ENCODE results near the gene CELF2. TPM values are rescaled to one million over a fixed set of nuclear protein-coding genes. Genes with fewer than 3 reads are reported as not detected.

CELF2 gene
- polyA plus RNA-seq, 1 donor from 2014 or later: 55.5 TPM

- Histone ChIP-seq H3K36me3 (ENCODE audit: insufficient read depth, low read length) (peaks cover 3% of the 10 kb centered on the region), H3K4me3 (ENCODE audit: low read length) (no peak overlapping the region), H3K27me3 (ENCODE audit: insufficient read depth, low read depth, low read length) (no peaks in the 10 kb centered on the region), H3K9ac (ENCODE audit: low read length) (no peak overlapping the region), H3K9me3 (ENCODE audit: low read length) (no peaks in the 10 kb centered on the region), H3K4me2 (ENCODE audit: low read length) (no peak overlapping the region), H3F3A (ENCODE audit: insufficient read depth, low read length, poor library complexity, severe bottlenecking) (no peaks in the 10 kb centered on the region), H2AFZ (ENCODE audit: low read depth, low read length) (no peak overlapping the region), H3K27ac (ENCODE audit: low read length) (no peak overlapping the region), H3K79me2 (replicated peaks; ENCODE audit: insufficient read depth, low read length) (no peaks in the 10 kb centered on the region), H4K20me1 (ENCODE audit: insufficient read depth) (no peaks in the 10 kb centered on the region), H3K9me2 (ENCODE audit: insufficient read depth, low read length) (no peaks in the 10 kb centered on the region)
- TF ChIP-seq TAF1 (IDR thresholded peaks at IDR 0.05; ENCODE audit: low read depth): no peak
- no peak for TF ChIP-seq EP300 (conservative IDR thresholded peaks at IDR 0.05; ENCODE audit: poor library complexity, severe bottlenecking)
- no peak for TF ChIP-seq RAD21 (conservative IDR thresholded peaks at IDR 0.05)
- TF ChIP-seq CTCF (IDR thresholded peaks at IDR 0.05; ENCODE audit: poor library complexity, severe bottlenecking): no peak
- no peak for TF ChIP-seq REST (IDR thresholded peaks at IDR 0.05; ENCODE audit: borderline replicate concordance)
- no peak for TF ChIP-seq POLR2AphosphoS5 (IDR thresholded peaks at IDR 0.05)
- TF ChIP-seq EZH2 (IDR thresholded peaks at IDR 0.05; ENCODE audit: borderline replicate concordance, insufficient read depth, low read length, poor library complexity, severe bottlenecking): no peak
- no peak for TF ChIP-seq MXI1 (conservative IDR thresholded peaks at IDR 0.05; ENCODE audit: poor library complexity, severe bottlenecking)
- no peak for TF ChIP-seq SMC3 (conservative IDR thresholded peaks at IDR 0.05; ENCODE audit: poor library complexity)
Measured at GRCh38 chr10:11331046-11331577, 313.4 kb downstream of the CELF2 start.

GRCh38 chr10:11331726-11332125, 314.1 kb downstream of the CELF2 start:
- Histone ChIP-seq H2AFZ (ENCODE audit: low read depth, low read length) (no peak overlapping the region), H3K9me2 (ENCODE audit: insufficient read depth, low read length) (no peaks in the 10 kb centered on the region), H3K9ac (ENCODE audit: low read length) (no peak overlapping the region), H3K4me3 (ENCODE audit: low read length) (no peak overlapping the region), H3K79me2 (replicated peaks; ENCODE audit: insufficient read depth, low read length) (no peaks in the 10 kb centered on the region), H3K4me2 (ENCODE audit: low read length) (no peak overlapping the region), H3K27me3 (ENCODE audit: insufficient read depth, low read depth, low read length) (no peaks in the 10 kb centered on the region), H3K9me3 (ENCODE audit: low read length) (no peaks in the 10 kb centered on the region), H4K20me1 (ENCODE audit: insufficient read depth) (no peaks in the 10 kb centered on the region), H3K36me3 (ENCODE audit: insufficient read depth, low read length) (peaks cover 3% of the 10 kb centered on the region), H3K27ac (ENCODE audit: low read length) (no peak overlapping the region), H3F3A (ENCODE audit: insufficient read depth, low read length, poor library complexity, severe bottlenecking) (no peaks in the 10 kb centered on the region)
- TF ChIP-seq REST (IDR thresholded peaks at IDR 0.05; ENCODE audit: borderline replicate concordance) (no peak), POLR2AphosphoS5 (IDR thresholded peaks at IDR 0.05) (no peak)
